Skeletal muscle satellite cell (primary cell): ENCODE measurements around the gene ZER1. TPM values are rescaled to one million over a fixed set of nuclear protein-coding genes. Genes with fewer than 3 reads are reported as not detected.

Experiments
- H3K27me3 ChIP-seq: 2 replicates; pipeline ENCODE4 v1.7.0; 2013; ENCODE audit warnings: low read length; ENCODE audit not compliant: control insufficient read depth, insufficient read depth
- H3K36me3 ChIP-seq: 2 replicates; pipeline ENCODE4 v1.7.0; 2013; ENCODE audit warnings: mild to moderate bottlenecking, control low read depth, low read length; ENCODE audit not compliant: insufficient read depth
- H3K4me1 ChIP-seq: 2 replicates; pipeline ENCODE4 v1.7.0; 2013; ENCODE audit warnings: low read length; ENCODE audit not compliant: control insufficient read depth, insufficient read depth
- H3K4me2 ChIP-seq: 2 replicates; pipeline ENCODE4 v1.7.0; 2013; ENCODE audit warnings: mild to moderate bottlenecking, low read length
- H3K4me3 ChIP-seq: 2 replicates; pipeline ENCODE4 v1.7.0; 2013; ENCODE audit warnings: low read length
- H3K9ac ChIP-seq: 2 replicates; pipeline ENCODE4 v1.7.0; 2013; ENCODE audit warnings: mild to moderate bottlenecking, low read depth, low read length, moderate library complexity
- H3K9me3 ChIP-seq: replicated peaks from 2 replicates; pipeline ENCODE4 v1.7.0; 2013; ENCODE audit warnings: mild to moderate bottlenecking, control low read depth, low read length
- small RNA-seq: library from RNA; depleted of rRNA; stranded (forward); fragments of <200 nt; gene quantifications from one replicate; pipeline ENCODE3, GENCODE V24; 2012

The ZER1 gene

GRCh38 chr9:128684325-128685199 lies 87.2 kb downstream of the ZER1 start:
- no peak overlapping the region for H3K4me3 ChIP-seq
- no peaks in the 10 kb centered on the region for H3K9me3 ChIP-seq
- no peaks in the 10 kb centered on the region for H3K27me3 ChIP-seq
- no peaks in the 10 kb centered on the region for H3K36me3 ChIP-seq
- no peak overlapping the region for H3K9ac ChIP-seq
- H3K4me1 ChIP-seq, result peaks cover 15% of the 10 kb centered on the region
- H3K4me2 ChIP-seq, result no peak overlapping the region

DNA sequence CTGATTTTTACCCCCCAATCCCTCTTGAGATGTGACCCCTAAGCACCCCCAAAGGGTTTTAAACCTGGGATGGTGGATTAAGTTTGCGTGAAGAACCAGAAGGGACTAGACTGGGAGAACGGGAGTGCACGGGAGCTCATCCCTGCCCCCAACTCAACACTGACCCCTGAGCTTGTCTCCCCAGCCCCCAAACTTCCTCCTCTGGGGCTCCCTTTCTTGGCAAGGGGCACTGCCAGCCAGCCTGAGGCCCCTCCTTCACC lies 87.7 kb downstream of the ZER1 start:
- Histone ChIP-seq H3K36me3 (no peaks in the 10 kb centered on the region), H3K4me2 (peak overlapping the region; percentile 11), H3K27me3 (no peaks in the 10 kb centered on the region), H3K9ac (no peak overlapping the region), H3K4me3 (no peak overlapping the region), H3K9me3 (no peaks in the 10 kb centered on the region), H3K4me1 (peaks cover 15% of the 10 kb centered on the region)

- Histone ChIP-seq H3K36me3 (no peaks in the 10 kb centered on the region), H3K4me1 (peaks cover 13% of the 10 kb centered on the region), H3K27me3 (no peaks in the 10 kb centered on the region), H3K9ac (no peak overlapping the region), H3K4me3 (no peak overlapping the region), H3K4me2 (peak overlapping the region; percentile 11), H3K9me3 (no peaks in the 10 kb centered on the region)
Observed at GRCh38 chr9:128683340-128684064, 88.2 kb downstream of the ZER1 start.

Small RNA genes within 50 kb of the gene (small RNA-seq; reads per million reads assigned to genes)
- gene RF00017, result not detected
- gene RN7SL560P, result not detected
